GM19351 (cell line): ENCODE data around the gene NSD1.
A peak's percentile ranks its signal among the peaks of the same experiment; 100 is the strongest.

Experiments used
- ATAC-seq: cut with Tn5 transposase; IDR thresholded peaks from one replicate; pipeline ENCODE4 v1.9.1; 2021; ENCODE audit warnings: mild to moderate bottlenecking, moderate library complexity; ENCODE audit not compliant: unreplicated experiment

NSD1 gene

DNA sequence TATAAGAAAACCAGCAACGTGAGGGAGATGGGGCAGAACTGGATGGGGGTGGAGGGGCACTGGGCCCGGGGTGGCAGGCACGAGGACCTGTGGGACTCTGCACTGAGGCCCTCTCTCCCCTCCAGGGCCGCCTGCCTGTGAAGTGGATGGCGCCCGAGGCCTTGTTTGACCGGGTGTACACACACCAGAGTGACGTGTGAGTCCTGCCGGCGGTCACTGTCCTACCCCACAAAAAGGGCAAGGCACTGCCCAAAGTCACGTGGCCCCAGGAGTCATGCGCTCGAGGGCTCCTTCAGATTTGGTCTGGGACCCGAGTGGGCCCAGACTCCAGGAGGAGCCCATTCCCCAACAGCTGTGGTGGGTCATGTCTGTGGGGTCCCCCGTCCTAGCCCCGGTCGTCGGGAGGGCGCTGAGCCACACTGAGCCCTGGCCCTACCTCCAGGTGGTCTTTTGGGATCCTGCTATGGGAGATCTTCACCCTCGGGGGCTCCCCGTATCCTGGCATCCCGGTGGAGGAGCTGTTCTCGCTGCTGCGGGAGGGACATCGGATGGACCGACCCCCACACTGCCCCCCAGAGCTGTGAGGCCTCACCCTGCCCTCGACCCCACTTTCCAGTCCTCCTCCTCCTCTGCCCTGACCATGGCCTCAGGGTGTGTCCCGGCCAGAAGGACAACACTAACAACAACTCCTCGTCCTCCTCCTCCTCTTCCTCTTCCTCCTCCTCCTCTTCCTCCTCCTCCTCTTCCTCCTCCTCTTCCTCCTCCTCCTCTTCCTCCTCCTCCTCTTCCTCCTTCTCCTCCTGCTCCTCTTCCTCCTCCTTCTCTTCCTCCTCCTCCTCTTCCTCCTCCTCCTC is 37.2 kb upstream of the NSD1 start:
- ATAC-seq = no peak

GRCh38 chr5:177097016-177097985 is 36.3 kb upstream of the NSD1 start:
- no peak for ATAC-seq

DNA sequence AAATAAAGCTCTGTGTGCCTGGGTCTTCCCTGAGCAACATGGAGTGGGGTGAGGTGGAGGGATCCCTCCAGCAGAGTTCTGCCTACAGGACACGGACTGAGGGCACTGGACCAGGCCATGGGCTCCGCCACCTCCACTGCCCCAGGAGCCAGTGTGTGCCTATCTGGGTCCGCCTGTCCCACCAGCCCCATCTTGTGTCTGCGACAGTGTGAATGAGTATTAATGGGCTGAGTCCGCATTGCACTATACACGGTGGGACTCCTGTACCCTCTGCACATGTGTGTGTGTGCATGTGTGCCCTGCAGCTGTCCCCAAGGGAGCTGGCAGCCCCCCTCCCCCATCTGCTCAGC is 35.5 kb upstream of the NSD1 start:
- ATAC-seq = no peak

DNA sequence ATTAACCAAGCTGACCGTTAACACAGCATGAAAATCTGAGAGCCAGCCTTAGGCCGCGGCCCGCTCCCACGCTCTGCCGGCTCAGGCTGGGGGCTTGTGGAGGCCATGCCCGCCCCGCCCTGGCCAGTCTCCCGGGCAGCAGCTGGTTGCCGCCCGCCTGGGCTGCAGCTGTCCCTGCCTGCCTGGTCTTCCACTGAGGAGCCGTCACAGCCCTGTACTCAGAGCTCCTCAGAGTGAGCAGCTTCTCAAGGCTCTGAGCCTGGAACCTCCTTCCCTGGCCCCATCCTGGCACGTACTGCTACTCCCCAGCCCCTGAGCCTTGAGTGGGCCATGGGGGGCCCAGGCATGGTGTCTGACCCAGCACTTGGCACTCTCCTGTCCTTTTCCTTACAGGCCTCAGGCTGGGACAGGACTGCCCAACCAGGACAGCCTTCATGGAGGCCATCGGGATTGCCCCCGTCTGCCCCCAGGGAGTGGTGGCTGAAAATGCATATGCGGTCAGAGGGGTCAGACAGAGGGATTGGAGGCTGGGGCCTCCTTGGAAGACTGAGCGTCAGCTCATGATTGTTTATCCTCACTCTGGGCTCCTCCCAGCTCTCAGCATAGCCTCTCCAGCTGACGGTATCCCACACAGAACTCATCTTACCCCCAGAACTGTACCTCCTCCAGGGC is 35.0 kb upstream of the NSD1 start:
- no peak for ATAC-seq

- no peak for ATAC-seq
Observed at GRCh38 chr5:177099422-177100093, 34.0 kb upstream of the NSD1 start.

DNA sequence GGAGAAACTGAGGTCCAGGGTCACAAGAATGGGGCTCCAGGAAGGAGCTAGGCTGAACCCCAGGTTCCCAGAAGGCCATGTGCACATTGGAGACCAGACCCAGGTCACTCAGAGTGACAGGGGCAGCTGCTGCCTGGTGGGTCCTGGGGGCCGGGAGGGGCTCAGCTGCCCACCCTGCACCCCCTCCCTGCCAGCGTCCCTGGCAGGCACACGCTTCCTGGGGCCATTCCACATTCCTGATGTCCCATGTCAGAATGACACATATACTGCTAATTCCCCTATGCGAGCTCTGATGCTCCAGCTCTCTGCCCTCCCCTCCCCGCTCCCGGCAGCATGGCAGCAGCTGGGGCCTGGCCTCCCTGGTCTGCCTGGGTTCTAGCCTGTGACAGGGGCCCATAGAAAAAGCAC is 32.9 kb upstream of the NSD1 start:
- no peak for ATAC-seq

GRCh38 chr5:177103523-177104253 is 29.9 kb upstream of the NSD1 start:
- no peak for ATAC-seq

GRCh38 chr5:177105691-177106476 is 27.7 kb upstream of the NSD1 start:
- ATAC-seq = no peak

DNA sequence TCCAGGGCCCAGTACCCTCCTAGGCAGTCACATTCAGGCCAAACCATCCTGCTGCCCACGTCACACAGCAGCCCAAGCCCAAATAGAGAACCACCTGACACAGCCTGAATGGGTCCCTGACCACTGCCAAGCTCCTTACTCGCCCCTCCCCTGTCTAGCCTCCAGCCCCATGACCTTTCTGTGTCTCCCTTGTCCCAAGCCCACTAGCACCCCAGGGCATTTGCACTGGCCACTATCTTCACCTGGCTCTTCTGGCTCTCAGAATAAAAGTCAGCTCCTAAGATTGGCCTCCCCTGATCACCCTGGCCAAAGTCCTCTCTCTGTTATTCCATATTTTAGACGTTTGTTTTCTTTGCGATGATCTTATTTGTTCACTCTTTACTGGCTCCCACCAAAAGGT is 26.4 kb upstream of the NSD1 start:
- ATAC-seq = no peak

DNA sequence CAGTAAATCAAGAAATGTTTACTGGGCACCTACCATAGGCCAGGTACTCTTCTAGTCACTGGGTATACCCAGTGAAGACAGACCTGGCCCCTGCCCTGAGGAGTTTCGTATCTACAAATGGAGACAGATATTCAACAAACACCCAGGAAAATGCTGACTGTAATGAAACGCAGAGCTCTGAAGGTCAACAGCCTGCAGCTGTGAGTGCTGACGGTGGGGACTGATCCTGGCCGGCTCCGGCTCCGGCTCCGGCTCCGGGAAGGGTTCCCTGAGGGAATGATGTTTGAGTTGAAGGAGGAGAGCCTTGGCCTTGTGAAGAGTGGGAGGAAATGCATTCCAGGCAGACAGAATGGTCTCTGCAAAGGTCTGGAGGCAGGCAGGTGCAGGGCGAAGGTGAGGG is 23.8 kb upstream of the NSD1 start:
- no peak for ATAC-seq

DNA sequence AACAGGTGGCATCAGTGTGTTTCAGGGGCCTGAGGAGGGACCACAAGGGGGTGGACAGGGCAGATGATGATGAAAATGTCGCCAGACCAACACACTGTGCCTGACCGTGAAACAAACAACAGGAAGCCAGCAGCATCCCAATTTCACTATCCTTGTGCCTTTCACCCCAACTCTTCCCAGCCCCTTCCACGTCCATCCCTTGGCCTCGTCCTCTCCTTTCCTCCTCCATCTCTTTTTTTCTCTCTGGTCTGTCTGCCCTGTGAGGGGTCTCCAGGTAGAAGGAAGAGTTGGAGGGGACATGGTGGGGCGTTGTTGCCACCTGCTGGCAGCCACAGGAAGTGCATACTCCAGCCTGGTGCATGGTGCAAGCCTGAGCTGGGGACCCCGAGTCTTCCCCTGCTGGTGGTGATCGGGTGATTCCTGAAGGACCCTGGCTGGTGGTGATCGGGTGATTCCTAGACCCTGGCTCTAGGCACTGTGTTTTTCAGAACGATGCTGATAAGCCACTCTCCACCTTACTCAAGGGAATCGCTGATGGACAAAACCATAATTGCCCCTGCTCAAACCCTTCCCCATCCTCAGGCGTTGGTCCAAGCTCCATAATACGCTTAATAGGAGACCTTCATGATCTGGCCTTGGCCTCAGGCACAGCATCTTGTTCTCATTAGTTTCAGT is 21.7 kb upstream of the NSD1 start:
- no peak for ATAC-seq

DNA sequence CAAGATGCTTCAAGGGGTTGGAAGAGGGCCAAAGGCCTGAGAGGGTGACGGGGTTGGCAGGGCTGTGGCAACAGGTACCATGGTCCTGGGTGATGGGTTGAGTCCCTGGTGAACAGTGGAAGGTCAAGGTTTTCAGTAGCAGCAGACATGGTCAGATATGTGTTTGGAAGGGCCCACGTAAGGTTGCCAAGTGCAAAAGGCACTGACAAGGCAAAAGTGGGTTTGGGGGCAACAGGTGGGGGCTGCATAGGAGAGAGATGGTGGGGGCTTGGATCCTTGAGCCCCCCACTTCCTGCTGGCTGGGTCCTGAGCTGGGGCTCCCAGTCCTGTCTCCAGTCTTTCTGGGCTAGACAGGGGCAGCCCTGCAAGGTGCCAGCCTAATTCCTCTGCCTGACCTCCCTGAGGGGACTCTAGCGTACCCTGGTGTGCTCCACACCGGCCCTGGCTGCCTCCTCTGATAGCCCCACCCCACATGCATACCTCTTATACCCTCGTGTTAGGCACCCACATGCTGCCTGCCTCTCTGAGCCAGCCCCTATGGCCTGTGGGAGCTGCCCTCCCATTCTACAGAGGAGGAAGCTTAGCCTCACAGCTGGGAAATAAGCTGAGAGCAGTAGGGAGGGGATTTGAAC is 20.9 kb upstream of the NSD1 start:
- ATAC-seq = no peak

DNA sequence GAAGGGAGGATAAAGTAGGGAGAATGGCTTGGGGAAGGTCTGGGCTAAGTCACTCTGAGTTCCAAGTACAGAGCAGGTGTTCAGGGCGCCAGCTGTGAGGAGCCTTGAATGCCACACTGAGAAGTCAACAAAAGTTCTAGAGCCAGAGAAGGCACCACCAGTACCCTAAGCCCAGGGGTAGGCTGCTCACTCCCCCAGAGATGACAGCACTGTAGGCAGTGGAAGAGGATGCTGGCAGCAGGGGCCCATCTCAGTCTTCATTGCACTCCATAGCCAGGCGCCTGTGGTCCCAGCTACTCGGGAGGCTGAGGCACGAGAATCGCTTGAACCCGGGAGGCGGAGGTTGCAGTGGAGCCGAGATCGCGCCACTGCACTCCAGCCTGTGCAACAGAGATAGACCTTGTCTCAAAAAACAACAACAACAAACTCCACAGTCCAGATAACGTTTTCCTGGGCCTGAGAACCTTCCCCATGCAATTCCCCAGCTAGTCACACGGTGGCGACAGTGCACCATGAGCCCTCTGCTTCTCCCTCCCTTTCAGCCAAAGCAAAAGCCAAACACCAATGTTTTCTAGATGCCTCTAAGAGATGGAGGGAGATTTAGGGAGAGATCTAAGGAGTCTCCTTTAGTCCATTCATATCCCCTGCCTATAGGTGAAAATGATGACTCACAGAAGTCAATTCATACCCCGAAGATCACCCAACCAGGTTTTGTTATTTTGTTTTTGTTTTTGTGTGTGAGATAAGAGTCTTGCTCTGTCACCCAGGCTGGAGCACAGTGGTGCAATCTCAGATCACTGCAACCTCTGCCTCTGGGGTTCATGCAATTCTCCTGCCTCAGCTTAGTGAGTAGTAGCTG is 19.8 kb upstream of the NSD1 start:
- peak; percentile 58 for ATAC-seq

DNA sequence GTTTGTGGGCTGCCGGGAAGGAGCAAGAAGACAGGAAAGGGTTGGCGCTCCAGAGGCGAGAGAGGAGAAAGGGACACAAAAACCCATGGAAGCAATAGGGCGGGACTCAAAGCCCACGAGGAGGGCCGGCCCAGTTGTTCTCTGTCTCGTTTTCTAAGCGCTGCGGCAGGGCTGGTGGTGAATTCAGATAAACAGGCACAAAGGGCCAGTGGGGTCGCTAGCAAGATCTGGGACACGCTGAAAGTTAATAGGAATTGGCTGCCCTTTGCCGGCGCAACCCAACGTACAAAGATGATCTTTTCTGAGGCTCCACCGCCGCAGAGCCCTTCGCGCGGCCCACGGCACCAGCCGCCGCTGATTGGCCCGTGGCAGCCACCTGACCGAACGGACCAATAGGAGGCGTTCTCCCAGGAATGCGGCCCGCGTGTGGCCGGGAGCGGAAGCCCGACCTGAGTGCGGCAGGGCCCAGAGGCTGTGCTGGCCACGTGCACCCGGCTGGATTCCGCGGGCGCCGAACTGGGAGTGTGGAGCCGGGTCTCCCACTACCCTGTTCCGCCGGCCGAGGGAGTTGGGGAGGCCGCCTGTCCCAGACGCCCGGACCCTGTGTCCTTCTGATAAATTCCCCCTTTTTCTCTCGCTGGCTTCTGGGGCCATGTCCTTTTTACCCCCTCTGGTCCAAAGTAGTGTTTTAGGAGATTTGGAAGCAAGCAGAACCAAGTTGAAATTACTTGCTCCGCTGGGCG is 16.8 kb upstream of the NSD1 start:
- peak; percentile 79 for ATAC-seq

GRCh38 chr5:177117441-177118045 is 16.0 kb upstream of the NSD1 start:
- ATAC-seq = no peak

- no peak for ATAC-seq
Observed at GRCh38 chr5:177122566-177122965, 11.0 kb upstream of the NSD1 start.
